ENCODE data around the gene WNT2.

Gene WNT2

GRCh38 chr7:117225536-117225935 is 97.3 kb downstream of the WNT2 start:
- no peak for DNase-seq (ENCODE audit: low read depth)
- H3K4me3 ChIP-seq (ENCODE audit: low read length), result no peak overlapping the region
- no peak for TF ChIP-seq CTCF (IDR thresholded peaks at IDR 0.05; ENCODE audit: insufficient read depth, low read depth, low read length, missing control alignments)

Data from epithelial cell of esophagus (primary cell).